GM12892 (cell line): ENCODE data around the gene DTX2.
"Not testable (repeated sequence)": the region's sequence is repeated elsewhere in the genome, so short reads cannot be mapped to it uniquely, and the experiment has no call there.

ENCODE experiments used
- DNase-seq: peaks from one replicate; pipeline ENCODE4 v3.0.0; 2011; ENCODE audit not compliant: insufficient read length
- FAIRE-seq: peaks from 2 replicates; lab custom pipeline; 2011; peaks lifted over from hg19 to GRCh38; lab: Jason Lieb, UNC

The DTX2 gene

DNA sequence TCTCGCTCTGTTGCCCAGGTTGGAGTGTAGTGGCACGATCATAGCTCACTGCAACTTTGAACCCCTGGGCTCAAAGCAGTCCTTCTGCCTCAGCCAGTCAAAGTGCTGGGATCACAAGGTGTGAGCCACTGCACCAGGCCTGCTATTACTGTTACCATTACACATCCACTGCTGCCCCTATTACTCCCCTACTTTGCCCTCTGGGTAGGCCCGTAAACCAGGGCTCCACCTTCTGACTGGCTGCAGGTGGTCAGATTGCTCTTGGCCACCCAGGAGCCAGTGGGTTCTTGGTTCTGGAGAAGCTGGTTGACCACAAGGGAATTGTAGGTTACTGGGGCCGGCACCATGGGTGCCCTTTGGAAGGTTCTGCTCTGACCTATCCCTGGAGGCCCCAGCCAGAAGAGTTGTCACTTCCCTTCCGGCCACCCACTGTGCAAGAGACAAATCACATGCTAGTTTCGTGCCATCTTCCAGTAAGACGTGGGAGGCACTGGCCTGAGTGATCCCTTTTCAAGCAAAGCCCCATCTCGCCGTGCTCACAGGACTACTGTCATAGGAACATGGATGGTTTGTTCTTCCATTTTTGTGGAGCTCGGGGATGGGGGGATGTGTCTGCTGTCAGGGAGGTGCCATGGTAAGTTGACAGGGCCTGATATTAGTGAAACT lies 10.2 kb downstream of the DTX2 start:
- not testable (repeated sequence) for FAIRE-seq, DNase-seq

DNA sequence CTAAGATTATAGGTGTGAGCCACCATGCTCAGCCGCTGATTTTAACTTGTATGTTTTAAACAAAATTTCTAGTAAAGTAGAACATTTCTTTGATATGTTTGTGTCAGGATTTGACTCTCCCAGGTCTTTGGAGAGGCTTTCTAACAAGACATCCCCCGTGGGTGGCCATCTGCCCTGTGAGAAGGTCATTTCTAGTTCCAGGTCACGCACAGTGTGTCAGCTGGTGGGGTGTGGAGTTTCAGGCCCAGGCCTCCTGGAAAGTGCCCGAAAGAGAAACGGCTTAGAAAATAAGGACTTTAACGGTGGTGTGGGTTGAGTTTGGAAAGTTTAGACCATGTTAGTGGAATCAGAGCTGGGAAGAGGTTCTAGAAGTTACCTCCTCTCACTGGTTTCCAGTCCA lies 11.6 kb downstream of the DTX2 start:
- not testable (repeated sequence) for DNase-seq, FAIRE-seq

DNA sequence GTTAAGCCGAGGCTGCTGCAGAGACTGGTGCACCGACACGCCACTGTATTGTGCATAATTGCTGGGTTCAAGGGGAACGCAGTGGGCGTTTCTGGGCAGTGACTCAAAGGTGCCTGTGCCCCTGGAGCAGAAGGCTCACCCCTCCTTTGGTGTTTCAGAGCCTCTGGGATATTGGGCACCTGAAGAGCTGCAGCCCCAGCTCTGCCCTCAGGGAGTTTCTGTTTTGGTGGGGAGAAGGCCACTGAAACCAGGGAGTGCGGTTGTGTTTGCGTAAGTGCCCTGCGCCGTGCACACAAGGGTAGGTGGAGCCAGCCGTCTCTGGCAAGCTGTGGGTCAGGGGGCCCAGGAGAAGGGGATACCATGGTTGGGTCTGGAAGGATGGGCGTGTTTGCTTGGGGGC lies 14.8 kb downstream of the DTX2 start:
- DNase-seq, FAIRE-seq: not testable (repeated sequence)

DNA sequence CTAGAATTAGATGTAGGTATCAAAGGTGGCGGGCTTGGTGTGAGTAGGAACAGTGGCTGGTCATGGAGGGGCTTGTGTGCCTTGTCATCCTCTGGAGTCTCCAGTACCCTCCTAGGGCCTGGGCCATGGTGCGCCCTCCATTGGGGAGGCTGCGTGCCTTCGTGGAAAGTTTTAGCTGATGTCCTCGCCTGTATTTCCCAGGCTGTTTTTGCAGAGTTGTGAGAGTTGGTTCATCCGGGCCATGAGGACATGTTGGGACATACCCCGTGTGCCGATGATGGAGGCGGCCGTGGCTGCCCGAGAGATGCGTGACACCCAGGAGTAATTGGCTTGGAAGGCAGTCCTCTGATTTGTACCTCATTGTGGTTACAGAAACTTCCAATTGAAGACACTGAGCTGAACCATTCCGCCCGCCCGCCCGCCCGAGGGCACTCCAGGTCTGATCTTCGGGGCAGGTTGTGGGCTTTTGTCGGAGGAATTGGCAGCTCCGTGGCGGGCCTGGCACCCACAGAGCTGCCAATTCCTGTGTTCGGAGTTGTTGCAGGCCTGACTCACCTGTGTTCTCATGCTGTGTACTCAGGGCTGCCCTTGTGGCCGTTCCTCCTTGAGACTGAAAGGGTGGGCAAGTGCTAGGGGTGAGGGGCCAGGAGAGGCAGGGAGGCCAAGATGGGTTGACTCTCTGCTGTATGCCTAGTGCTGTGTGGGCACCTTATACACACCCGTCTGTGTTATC lies 15.4 kb downstream of the DTX2 start:
- not testable (repeated sequence) for DNase-seq, FAIRE-seq

DNA sequence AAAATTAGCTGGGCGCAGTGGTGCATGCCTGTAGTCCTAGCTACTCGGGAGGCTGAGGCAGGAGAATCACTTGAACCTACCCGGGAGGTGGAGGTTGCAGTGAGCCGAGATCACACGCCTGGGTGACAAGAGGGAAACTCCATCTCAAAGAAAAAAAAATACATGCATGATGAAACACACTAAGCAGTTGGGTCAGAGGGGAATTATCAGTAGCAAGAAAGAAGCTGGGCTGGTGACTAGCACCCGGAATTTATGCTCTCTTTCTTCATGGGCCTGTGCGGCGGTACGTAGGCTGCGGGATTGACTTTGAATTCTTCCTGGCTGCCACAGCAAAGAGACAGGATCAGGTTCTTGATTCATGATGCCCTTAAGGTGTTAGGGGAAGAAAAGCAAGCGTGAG lies 18.1 kb downstream of the DTX2 start:
- not testable (repeated sequence) for DNase-seq
- peak; percentile 27 for FAIRE-seq

DNA sequence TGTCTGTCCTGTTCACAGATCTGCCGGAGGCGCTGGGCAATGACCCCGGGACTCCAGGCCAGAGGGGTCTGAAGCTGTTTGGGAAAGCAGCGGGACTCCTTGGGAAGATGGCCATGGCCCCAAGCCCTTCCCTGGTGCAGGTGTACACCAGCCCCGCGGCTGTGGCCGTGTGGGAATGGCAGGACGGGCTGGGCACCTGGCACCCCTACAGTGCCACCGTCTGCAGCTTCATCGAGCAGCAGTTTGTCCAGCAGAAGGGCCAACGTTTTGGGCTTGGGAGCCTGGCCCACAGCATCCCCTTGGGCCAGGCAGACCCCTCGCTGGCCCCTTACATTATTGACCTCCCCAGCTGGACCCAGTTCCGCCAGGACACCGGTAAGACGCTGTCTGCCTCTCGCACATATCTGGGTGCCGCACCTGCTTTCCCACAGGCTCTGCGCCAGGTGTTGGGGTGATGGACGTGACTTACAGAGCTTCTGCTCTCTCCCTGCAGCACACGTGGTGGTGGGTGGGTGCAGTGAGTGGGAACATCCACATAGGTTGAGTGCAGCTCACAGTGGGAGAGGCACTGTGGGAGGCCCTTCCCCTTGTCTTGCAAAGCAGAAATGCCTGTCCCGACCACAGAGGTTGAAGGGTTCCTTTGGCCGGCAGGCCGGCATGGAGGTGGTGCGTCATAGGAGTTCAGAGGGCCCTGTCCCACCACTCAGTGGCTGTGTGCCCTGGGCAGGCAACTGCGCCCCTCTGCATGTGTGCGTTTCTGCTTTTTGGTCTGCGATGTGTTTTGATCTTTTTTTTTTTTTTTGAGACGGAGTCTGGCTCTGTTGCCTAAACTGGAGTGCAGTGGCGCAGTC lies 19.1 kb downstream of the DTX2 start:
- not testable (repeated sequence) for DNase-seq, FAIRE-seq

DNA sequence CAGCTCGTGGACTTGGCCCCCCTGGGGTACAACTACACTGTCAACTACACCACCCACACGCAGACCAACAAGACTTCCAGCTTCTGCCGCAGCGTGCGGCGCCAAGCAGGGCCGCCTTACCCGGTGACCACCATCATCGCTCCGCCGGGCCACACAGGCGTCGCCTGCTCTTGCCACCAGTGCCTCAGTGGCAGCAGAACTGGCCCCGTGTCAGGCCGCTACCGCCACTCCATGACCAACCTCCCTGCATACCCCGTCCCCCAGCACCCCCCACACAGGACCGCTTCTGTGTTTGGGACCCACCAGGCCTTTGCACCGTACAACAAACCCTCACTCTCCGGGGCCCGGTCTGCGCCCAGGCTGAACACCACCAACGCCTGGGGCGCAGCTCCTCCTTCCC lies 21.2 kb downstream of the DTX2 start:
- DNase-seq, FAIRE-seq: not testable (repeated sequence)

DNA sequence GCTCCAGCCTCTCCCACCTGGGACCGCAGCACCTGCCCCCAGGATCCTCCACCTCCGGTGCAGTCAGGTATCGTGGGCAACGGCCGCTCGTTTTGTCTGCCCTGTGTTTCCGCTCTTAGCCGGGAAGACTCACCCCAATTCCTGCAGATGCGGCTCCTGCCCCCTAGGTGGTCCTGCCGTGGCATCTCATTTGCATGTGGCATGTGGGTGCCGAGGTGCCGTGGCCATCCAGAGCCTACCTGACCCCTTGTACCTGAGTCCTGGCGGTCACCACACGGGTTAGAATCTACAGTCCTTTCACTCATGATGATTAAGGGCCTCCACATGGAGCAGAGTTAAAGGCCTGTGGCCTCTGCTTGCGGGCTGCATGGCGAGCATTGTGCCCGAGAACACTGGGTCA lies 21.6 kb downstream of the DTX2 start:
- not testable (repeated sequence) for FAIRE-seq, DNase-seq

DNA sequence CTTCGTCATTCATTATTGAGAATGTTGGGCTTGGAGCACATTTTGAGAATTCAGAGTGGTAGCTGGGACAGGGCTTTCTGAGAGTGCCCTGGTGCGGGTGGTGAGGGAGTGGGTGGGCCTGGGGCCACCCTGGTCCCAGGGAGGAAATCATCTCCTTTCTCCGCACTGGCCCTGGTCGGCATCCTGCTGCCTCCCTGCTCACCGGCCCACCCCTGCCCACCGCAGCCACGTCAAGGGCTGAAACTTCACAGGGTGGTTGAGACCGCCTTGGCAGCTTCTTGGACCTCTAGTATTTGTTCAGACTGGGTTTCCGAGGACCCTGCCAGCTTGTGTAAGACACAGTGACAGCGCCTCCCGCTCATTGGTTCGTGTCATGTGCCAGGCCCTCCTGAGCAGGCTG lies 22.9 kb downstream of the DTX2 start:
- FAIRE-seq, DNase-seq: not testable (repeated sequence)

DNA sequence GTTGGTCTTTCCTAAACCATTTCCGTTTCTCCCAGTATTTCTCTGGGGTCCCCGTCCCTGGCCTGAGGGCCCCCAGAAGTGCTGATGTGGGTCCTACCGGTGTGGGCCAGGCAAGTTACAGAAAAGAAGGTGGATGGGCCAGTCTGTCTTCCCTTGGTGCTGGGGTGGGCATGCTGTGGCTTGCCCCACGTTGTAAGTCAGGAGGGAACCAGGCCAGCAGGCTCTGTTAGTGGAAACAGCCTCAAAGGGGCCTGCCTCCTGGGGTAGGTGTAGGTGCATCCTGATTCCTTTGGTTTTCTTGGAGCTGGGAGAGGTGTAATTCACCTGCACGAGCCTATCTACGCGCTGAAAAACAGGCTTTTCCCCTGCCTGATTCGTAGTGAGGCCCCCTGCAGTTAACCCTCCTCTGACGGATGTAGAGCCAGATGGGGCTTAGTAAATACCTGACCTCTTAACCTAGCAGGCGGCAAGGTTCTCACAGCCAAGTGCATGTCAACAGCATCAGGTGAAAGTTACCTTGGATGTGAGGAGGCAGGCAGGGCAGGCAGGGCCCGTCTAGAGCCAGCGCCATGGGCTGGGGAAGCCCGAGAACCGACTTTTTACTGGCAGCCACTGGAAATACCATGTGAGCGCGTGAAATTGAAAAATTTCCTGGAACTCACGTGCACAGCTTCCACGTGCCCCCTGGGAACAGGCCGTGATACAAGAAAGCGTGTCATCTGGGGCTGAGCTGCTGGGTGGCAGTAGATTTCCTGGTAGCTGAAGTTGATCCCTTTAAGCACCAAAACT lies 24.5 kb downstream of the DTX2 start:
- not testable (repeated sequence) for DNase-seq, FAIRE-seq

DNA sequence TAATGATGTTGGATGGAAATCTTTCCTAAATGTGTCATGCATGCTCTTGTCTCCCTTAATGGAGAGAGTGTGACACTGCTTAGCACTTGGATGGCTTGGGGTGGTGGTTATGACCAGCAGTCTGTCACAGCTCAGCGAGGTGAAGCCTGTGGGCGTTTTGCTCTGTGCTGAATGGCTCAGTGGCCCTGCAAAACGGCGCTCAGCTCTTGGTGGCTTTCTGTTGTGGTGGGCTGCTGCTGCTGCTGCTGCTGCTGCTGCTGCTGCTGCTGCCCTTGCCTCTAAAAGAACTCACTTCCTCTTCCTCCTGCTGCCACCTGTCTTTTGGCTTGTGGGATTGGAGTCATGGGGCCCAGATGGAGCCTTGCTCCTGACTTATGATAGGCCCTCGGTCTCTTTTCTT lies 25.1 kb downstream of the DTX2 start:
- peak; percentile 99 for FAIRE-seq
- DNase-seq: not testable (repeated sequence)

DNA sequence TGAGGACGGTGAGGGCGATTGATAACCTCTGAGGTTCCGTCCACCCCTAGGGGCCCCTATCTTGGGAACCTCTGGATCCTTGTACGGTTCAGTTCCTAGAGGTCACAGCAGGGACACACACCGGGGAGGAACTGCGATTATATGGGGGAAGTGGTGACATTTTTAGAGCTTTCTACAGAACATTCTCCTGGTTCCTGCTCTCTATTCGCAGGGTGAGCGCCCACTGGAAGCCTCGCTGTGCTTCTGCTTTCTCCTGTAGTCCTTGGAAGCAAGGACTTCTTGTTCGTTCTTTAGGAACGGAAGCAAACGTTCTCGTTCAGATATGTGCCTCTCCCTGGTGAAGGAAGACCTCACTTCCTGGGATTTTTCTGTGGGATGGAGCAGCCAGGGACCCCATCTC lies 26.5 kb downstream of the DTX2 start:
- not testable (repeated sequence) for FAIRE-seq, DNase-seq

DNA sequence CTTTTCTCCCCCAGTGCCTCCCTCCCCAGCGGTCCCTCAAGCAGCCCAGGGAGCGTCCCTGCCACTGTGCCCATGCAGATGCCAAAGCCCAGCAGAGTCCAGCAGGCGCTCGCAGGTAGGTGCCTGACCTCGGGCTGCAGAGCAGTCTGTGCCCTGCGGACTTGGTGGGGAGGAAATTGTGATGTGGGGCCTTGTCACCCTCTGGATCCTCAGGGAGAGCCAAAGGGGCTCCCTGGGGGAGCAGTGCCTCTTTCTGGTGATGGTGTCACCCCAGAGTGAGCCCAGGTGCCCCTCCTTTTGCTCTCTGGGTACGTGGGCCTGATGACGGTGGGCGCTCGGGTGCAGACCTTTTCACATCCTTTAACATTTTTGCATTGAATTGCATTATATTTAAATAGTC lies 30.6 kb downstream of the DTX2 start:
- not testable (repeated sequence) for DNase-seq
- peak; percentile 46 for FAIRE-seq

DNA sequence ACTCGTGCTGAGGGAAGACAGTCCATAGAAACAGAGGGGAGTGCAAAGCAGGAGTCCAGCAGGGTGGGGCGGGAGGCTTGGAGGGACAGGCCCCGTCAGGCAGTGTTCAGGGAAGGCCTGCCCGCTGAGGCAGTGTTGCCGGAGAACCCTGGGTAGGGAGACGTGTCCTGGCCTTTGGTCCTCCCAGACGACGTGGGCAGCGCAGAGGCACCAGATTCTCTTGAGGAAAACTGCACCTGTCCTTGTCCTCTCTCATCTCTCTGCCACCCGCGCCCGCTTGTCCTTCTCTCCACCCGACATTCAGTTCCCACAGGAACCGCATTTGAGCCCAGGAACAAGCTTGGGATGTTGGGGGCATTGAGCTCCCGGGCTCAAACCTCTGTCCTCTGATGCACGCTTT lies 34.2 kb downstream of the DTX2 start:
- FAIRE-seq: not testable (repeated sequence)

DNA sequence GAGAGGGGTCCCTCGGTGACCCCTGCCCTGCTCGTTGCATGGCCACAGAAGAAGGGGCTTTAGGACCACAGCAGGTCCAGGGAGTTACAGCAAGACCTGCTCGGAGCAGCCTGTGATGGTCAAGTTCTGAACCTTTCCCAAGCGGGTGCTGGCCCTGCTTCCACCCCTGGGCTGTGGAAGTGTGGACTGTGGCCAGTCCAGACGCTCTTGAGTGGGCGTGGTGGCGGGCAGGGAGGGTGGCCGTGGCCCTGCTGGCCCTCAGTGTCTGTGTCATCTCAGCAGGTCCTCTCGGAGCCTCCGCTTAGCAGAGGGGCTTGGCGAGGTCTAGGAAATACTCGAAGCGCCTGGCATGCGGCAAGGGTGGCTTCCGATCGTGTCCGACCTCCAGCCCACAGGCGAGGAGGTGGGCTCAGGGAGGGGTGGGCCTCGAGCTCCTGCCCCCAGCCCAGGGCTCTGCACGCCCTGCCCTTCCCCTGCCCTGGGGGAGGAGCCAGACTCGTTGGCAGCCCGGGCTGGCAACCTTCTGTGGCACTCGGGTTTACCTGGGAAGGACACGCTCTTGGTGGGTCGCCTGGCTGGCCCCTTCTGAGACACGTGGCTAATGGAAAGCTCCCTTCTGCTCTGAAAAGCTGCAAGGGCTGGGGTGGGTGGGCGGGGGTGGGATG lies 36.5 kb downstream of the DTX2 start:
- not testable (repeated sequence) for FAIRE-seq, DNase-seq

More for the DNA sequence above, 34.2 kb downstream of the DTX2 start:
- DNase-seq: not testable (repeated sequence)

DNA sequence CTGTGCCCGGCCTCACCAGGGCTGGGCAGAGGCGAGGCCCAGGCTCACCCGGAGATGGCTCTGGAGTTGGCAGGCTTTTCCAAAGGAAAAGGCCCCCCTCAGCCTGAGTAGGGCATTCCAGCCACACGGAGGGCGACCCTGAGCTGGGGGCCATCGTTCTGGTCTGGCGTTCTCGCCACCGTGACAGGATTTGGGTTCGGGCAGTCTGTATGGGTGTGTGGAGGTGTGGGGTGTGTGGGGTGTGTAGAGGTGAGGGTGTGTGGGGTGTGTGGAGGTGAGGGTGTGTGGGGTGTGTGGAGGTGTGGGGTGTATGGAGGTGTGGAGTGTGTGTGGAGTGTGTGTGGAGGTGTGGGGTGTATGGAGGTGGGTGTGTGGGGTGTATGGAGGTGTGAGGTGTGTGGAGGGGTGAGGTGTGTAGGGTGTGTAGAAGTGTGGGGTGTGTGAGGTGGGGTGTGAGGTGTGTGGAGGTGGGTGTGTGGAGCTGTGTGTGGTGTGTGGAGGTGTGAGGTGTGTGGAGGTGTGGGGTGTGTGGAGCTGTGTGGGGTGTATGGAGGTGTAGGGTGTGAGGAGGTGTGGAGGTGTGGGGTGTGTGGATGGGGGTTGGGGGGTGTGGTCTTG lies 37.2 kb downstream of the DTX2 start:
- peak; percentile 80 for FAIRE-seq
- not testable (repeated sequence) for DNase-seq

DNA sequence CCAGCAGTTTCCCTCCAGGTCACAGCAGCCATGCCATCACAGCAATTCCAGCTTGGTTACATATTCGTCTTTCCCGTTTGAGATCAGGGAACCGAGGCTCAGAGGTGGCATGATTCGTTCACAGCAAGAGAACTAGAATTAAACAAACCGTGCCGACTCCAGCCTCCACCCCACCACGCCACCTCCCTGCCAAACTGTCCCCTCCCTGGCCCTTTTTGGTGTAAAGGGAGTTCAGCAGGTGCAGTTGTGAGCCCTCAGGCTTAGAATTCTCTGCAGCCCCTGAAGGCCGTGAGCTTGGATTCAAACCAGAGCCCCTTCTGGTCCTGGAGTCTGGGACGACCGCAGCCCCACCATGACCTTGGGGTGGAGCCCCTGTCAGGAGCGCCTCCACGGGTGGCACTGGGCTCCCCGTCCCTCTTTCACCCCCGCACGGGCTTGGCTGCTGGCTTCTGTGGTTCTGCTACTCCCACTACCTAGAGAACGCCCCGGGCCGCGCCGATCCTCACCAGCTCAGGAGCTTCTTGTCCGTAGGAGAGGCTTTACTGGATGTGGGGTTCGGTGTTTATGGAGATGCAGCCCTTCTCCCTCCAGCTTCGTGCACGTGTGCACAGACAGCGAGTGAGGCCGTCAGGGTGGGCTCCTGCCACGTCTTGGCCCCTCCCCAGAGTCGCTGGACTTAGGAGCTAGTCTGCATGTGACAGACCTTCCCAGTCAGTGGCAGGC lies 37.9 kb downstream of the DTX2 start:
- not testable (repeated sequence) for DNase-seq
- peak; percentile 86 for FAIRE-seq

DNA sequence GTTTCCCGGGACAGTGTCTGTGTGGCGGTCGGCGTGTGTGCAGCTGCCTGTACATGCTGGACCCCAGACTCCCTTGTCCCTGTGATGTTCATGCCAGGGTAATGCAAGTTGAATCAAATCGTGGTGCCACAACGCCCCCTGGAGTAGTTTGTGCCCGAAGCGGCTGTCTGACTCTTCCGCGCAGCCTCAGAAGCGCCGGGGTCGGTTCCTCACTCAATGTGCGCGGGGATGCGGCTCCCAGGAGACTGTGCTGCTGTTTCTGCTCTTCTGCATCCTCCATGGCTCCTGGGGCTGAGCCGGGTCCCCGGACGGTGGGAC lies 38.4 kb downstream of the DTX2 start:
- not testable (repeated sequence) for DNase-seq, FAIRE-seq
